Mononuclear cell (primary cell): Measurements from ENCODE around the gene ALK. TPM values are rescaled to one million over a fixed set of nuclear protein-coding genes. Genes with fewer than 3 reads are reported as not detected.

Experiments used
- H3K27me3 ChIP-seq: 2 replicates; pipeline ENCODE4 v1.6.0; 2011; ENCODE audit warnings: low read length, control low read depth; ENCODE audit not compliant: insufficient read depth
- H3K4me1 ChIP-seq: 2 replicates; pipeline ENCODE4 v1.5.1; 2011; ENCODE audit warnings: mild to moderate bottlenecking, low read length, control low read depth; ENCODE audit not compliant: insufficient read depth
- H3K4me3 ChIP-seq: 2 replicates; pipeline ENCODE4 v1.5.1; 2011; ENCODE audit warnings: mild to moderate bottlenecking, low read length, moderate library complexity
- H3K9me3 ChIP-seq: 2 replicates; pipeline ENCODE4 v1.5.1; 2011; ENCODE audit warnings: low read depth, mild to moderate bottlenecking, control low read depth, low read length
- total RNA-seq: library from RNA; depleted of rRNA; stranded (reverse); fragments of >200 nt; gene quantifications from one replicate; pipeline ENCODE4 v1.2.3, GENCODE V29; 2012

ALK gene
- total RNA-seq, 1 donor = not detected

GRCh38 chr2:29531626-29532025 is 389.8 kb downstream of the ALK start:
- H3K27me3 ChIP-seq = no peaks in the 10 kb centered on the region
- H3K4me1 ChIP-seq = no peaks in the 10 kb centered on the region
- H3K9me3 ChIP-seq = no peaks in the 10 kb centered on the region

GRCh38 chr2:29530281-29530680 is 391.1 kb downstream of the ALK start:
- Histone ChIP-seq H3K9me3 (no peaks in the 10 kb centered on the region), H3K4me3 (no peak overlapping the region), H3K4me1 (no peaks in the 10 kb centered on the region), H3K27me3 (no peaks in the 10 kb centered on the region)

More at GRCh38 chr2:29531626-29532025, 389.8 kb downstream of the ALK start:
- H3K4me3 ChIP-seq = no peak overlapping the region

GRCh38 chr2:29528891-29529520 is 392.4 kb downstream of the ALK start:
- H3K4me3 ChIP-seq = no peak overlapping the region
- no peaks in the 10 kb centered on the region for H3K27me3 ChIP-seq
- H3K4me1 ChIP-seq = no peaks in the 10 kb centered on the region
- no peaks in the 10 kb centered on the region for H3K9me3 ChIP-seq

- Histone ChIP-seq H3K27me3 (no peaks in the 10 kb centered on the region), H3K4me3 (no peak overlapping the region), H3K4me1 (no peaks in the 10 kb centered on the region)
These were observed 393.0 kb downstream of the ALK start for GRCh38 chr2:29528371-29528770.

GRCh38 chr2:29527947-29528346 is 393.4 kb downstream of the ALK start:
- H3K9me3 ChIP-seq = no peaks in the 10 kb centered on the region
- no peak overlapping the region for H3K4me3 ChIP-seq
- no peaks in the 10 kb centered on the region for H3K27me3 ChIP-seq
- no peaks in the 10 kb centered on the region for H3K4me1 ChIP-seq

More at GRCh38 chr2:29528371-29528770, 393.0 kb downstream of the ALK start:
- no peaks in the 10 kb centered on the region for H3K9me3 ChIP-seq

GRCh38 chr2:29526587-29527586 is 394.5 kb downstream of the ALK start:
- no peaks in the 10 kb centered on the region for H3K27me3 ChIP-seq
- no peak overlapping the region for H3K4me3 ChIP-seq
- H3K9me3 ChIP-seq = no peaks in the 10 kb centered on the region
- no peaks in the 10 kb centered on the region for H3K4me1 ChIP-seq

- Histone ChIP-seq H3K27me3 (no peaks in the 10 kb centered on the region), H3K4me3 (no peak overlapping the region), H3K4me1 (no peaks in the 10 kb centered on the region), H3K9me3 (no peaks in the 10 kb centered on the region)
These were observed 395.5 kb downstream of the ALK start for GRCh38 chr2:29525921-29526320.

GRCh38 chr2:29524652-29525051 is 396.7 kb downstream of the ALK start:
- H3K27me3 ChIP-seq = no peaks in the 10 kb centered on the region
- no peaks in the 10 kb centered on the region for H3K4me1 ChIP-seq
- H3K4me3 ChIP-seq = no peak overlapping the region
- H3K9me3 ChIP-seq = no peaks in the 10 kb centered on the region

GRCh38 chr2:29522951-29523669 is 398.3 kb downstream of the ALK start:
- Histone ChIP-seq H3K27me3 (no peaks in the 10 kb centered on the region), H3K9me3 (no peaks in the 10 kb centered on the region), H3K4me1 (no peaks in the 10 kb centered on the region), H3K4me3 (no peak overlapping the region)

GRCh38 chr2:29520001-29520400 is 401.4 kb downstream of the ALK start:
- no peak overlapping the region for H3K4me3 ChIP-seq
- H3K4me1 ChIP-seq = no peaks in the 10 kb centered on the region

GRCh38 chr2:29519338-29519925 is 402.0 kb downstream of the ALK start:
- no peaks in the 10 kb centered on the region for H3K4me1 ChIP-seq
- no peak overlapping the region for H3K4me3 ChIP-seq
- H3K27me3 ChIP-seq = no peaks in the 10 kb centered on the region
- no peaks in the 10 kb centered on the region for H3K9me3 ChIP-seq

More at GRCh38 chr2:29520001-29520400, 401.4 kb downstream of the ALK start:
- Histone ChIP-seq H3K9me3 (no peaks in the 10 kb centered on the region), H3K27me3 (no peaks in the 10 kb centered on the region)

- H3K4me3 ChIP-seq = no peak overlapping the region
- H3K4me1 ChIP-seq = no peaks in the 10 kb centered on the region
- H3K27me3 ChIP-seq = no peaks in the 10 kb centered on the region
- no peaks in the 10 kb centered on the region for H3K9me3 ChIP-seq
These were observed 402.6 kb downstream of the ALK start for GRCh38 chr2:29518646-29519337.

- Histone ChIP-seq H3K9me3 (no peaks in the 10 kb centered on the region), H3K27me3 (no peaks in the 10 kb centered on the region), H3K4me3 (no peak overlapping the region), H3K4me1 (no peaks in the 10 kb centered on the region)
These were observed 403.4 kb downstream of the ALK start for GRCh38 chr2:29518010-29518409.

- Histone ChIP-seq H3K4me3 (no peak overlapping the region), H3K27me3 (no peaks in the 10 kb centered on the region), H3K4me1 (no peaks in the 10 kb centered on the region), H3K9me3 (no peaks in the 10 kb centered on the region)
These were observed 404.0 kb downstream of the ALK start for GRCh38 chr2:29517413-29517812.
